GM21381 (cell line): ENCODE results near the gene NPIPB6.

Experiments used
- ATAC-seq: cut with Tn5 transposase; IDR thresholded peaks from one replicate; pipeline ENCODE4 v1.9.1; 2021; ENCODE audit warnings: mild to moderate bottlenecking, moderate library complexity; ENCODE audit not compliant: unreplicated experiment

NPIPB6 gene

GRCh38 chr16:28300327-28300726 lies 63.0 kb downstream of the NPIPB6 start:
- ATAC-seq: no peak

GRCh38 chr16:28298511-28298878 lies 64.8 kb downstream of the NPIPB6 start:
- no peak for ATAC-seq

- no peak for ATAC-seq
Measured at GRCh38 chr16:28297784-28298510, 65.4 kb downstream of the NPIPB6 start.

DNA sequence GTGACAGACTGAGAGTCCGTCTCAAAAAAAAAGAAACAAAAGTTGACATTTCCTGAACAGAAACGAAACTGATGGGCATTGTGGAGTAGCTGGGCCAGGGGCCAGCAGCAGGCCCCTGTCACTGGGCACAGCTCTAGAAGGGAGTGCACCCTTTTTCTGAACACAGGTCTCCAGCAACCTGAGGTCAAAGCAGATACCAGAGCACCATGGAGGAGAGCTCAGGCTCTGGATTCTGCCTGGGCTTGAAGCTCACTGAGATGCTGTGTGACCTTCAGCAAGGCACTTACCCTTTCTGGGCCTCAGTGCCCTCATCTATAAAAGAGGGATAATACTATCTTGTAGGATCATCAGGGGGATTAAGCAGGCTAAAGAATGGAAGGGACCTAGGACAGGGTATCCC lies 66.0 kb downstream of the NPIPB6 start:
- ATAC-seq: no peak

- ATAC-seq: no peak
Measured at GRCh38 chr16:28295276-28295675, 68.0 kb downstream of the NPIPB6 start.

DNA sequence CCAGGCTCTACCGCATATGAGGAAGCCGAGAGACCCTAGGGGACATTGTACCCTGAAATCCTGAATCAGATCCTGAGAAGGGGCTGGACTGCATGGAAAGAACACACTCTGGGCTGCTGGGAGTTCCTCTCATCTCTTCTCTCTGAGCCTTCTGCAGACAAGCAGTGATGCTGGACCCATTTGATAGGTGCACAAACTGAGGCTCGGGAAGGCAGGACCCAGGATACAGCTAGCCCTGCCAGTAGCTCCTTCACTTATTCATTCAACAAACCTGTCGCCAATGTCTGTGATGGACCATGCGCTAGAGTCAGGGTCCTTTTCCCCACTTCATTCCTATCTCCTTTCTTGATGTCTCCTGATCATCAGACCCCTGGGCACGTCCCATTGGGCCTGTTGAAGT lies 69.1 kb downstream of the NPIPB6 start:
- no peak for ATAC-seq

DNA sequence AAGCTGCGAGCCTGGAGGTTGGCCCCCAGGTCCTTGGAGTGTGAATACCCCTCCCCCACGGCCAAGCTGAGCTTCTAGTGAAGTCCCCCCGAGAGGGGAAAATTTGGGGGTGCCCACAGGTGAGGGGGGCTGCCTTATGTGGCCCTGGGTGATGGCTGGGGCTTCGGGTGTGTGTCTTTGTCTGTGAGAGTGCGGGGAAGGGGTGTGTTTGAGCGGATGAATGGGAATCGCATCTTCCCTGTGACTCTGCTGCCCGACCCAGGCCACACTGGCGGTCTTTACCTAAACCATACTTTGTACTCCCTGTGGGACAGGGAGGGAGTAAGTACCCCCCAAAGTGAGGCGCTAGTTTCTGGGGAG lies 69.7 kb downstream of the NPIPB6 start:
- no peak for ATAC-seq

GRCh38 chr16:28292731-28293600 lies 70.3 kb downstream of the NPIPB6 start:
- no peak for ATAC-seq
